SU-DHL-6 (cell line): ENCODE measurements around the gene EDRF1.

Source experiments
- CTCF ChIP-seq: fragments of 200-600 bp; sonication (generic); IDR thresholded peaks from one replicate; pipeline ENCODE4 v1.5.1; 2017; ENCODE audit warnings: antibody characterized with exemption, mild to moderate bottlenecking, low read length, moderate library complexity; ENCODE audit not compliant: insufficient read depth, poor library complexity, severe bottlenecking
- EZH2phosphoT487 ChIP-seq: fragments of 200-600 bp; sonication (generic), shearing (Covaris generic); conservative IDR thresholded peaks from 2 replicates; pipeline ENCODE4 v1.6.1; 2018; ENCODE audit warnings: mild to moderate bottlenecking, antibody characterized with exemption, low read length, moderate library complexity, mixed read lengths

- no peak for TF ChIP-seq CTCF
- no peak for TF ChIP-seq EZH2phosphoT487
Measured at GRCh38 chr10:125708971-125709503, 10.5 kb upstream of the EDRF1 start.
